B cell (primary cell): ENCODE results near the gene TNRC6C. TPM values are rescaled to one million over a fixed set of nuclear protein-coding genes. Genes with fewer than 3 reads are reported as not detected.

Experiments used
- ATAC-seq: fragments of 200-7000 bp; cut with Tn5 transposase; one replicate; pipeline ENCODE4 v1.10.0; 2021; ENCODE audit warnings: low read depth, mild to moderate bottlenecking, moderate number of reproducible peaks, moderate library complexity
- CTCF ChIA-PET: fragments of 350-600 bp; sonication (Branson Sonifier 250); formaldehyde crosslinking; loops from one replicate; lab custom pipeline; 2021; ENCODE audit warnings: antibody characterized with exemption, inconsistent platforms; lab: Charles Lee
- POLR2A ChIA-PET: fragments of 350-600 bp; sonication (Branson Sonifier 250); formaldehyde crosslinking; loops from one replicate; lab custom pipeline; 2021; ENCODE audit warnings: antibody characterized with exemption; lab: Charles Lee
- DNase-seq: peaks from one replicate; pipeline ENCODE4 v3.0.0; 2013
- H2AFZ ChIP-seq: 2 replicates; pipeline ENCODE4 v1.6.1; 2012; ENCODE audit warnings: mild to moderate bottlenecking, low read depth, low read length; ENCODE audit not compliant: insufficient read depth, poor library complexity, severe bottlenecking
- H3K27ac ChIP-seq, 2 donors: 1 replicate in 1 of 2; 2 replicates in 1 of 2; pipeline ENCODE4 v1.5.1; 2012 to 2013; ENCODE audit warnings: low read length in 2 of 2, mild to moderate bottlenecking in 2 of 2, moderate library complexity in 1 of 2
- H3K27me3 ChIP-seq, 4 experiments: fragments of 200-600 bp in 1 of 4; sonication (generic) in 1 of 4; replicated peaks in 1 of 4; 1 replicate in 2 of 4; 2 replicates in 2 of 4; pipeline versions ENCODE4 v1.6.1 to v1.7.0; 2013 to 2016; ENCODE audit warnings: low read length in 3 of 4, mild to moderate bottlenecking in 2 of 4, mixed read lengths in 1 of 4, moderate library complexity in 1 of 4; ENCODE audit not compliant: insufficient read depth in 4 of 4, control insufficient read depth in 3 of 4; ENCODE audit errors: control extremely low read depth in 1 of 4
- H3K36me3 ChIP-seq, 2 experiments: replicated peaks in 1 of 2; 1 replicate in 1 of 2; 2 replicates in 1 of 2; pipeline versions ENCODE4 v1.6.1 to v1.7.1; 2013; ENCODE audit warnings: low read length in 1 of 2; ENCODE audit not compliant: insufficient read depth in 2 of 2, control insufficient read depth in 1 of 2; ENCODE audit errors: control extremely low read depth in 1 of 2, extremely low read depth in 1 of 2
- H3K4me1 ChIP-seq, 2 donors: fragments of 200-600 bp in 1 of 2; sonication (generic) in 1 of 2; 1 replicate in 1 of 2; 2 replicates in 1 of 2; pipeline versions ENCODE4 v1.5.1 to v1.6.1; 2013 to 2017; ENCODE audit warnings: low read length in 2 of 2; ENCODE audit not compliant: control insufficient read depth in 2 of 2, insufficient read depth in 2 of 2
- H3K4me2 ChIP-seq: replicated peaks from 2 replicates; pipeline ENCODE3; 2012; ENCODE audit warnings: mild to moderate bottlenecking, low read depth, low read length; ENCODE audit not compliant: poor library complexity, severe bottlenecking
- H3K4me3 ChIP-seq, 5 experiments: fragments of 200-600 bp in 1 of 5; sonication (generic) in 1 of 5; 1 replicate in 3 of 5; 2 replicates in 2 of 5; pipeline versions ENCODE4 v1.5.1 to v1.7.0; 2011 to 2016; ENCODE audit warnings: low read length in 4 of 5, mild to moderate bottlenecking in 4 of 5, low read depth in 2 of 5, control low read depth in 1 of 5, moderate library complexity in 1 of 5; ENCODE audit not compliant: insufficient read depth in 1 of 5; ENCODE audit errors: control extremely low read depth in 1 of 5, extremely low read depth in 1 of 5
- H3K79me2 ChIP-seq: fragments of 200-600 bp; sonication (generic); one replicate; pipeline ENCODE4 v1.6.0; 2016; ENCODE audit warnings: low read length; ENCODE audit not compliant: control insufficient read depth, insufficient read depth
- H3K9ac ChIP-seq: fragments of 200-600 bp; sonication (generic); 2 replicates; pipeline ENCODE4 v1.6.1; 2017; ENCODE audit warnings: mild to moderate bottlenecking, low read length, moderate library complexity
- H3K9me3 ChIP-seq, 3 donors: one replicate each; pipeline versions ENCODE4 v1.6.1 to v1.7.1; 2013; ENCODE audit warnings: low read length in 2 of 3; ENCODE audit not compliant: control insufficient read depth in 2 of 3, insufficient read depth in 1 of 3; ENCODE audit errors: control extremely low read depth in 1 of 3
- H4K20me1 ChIP-seq: 2 replicates; pipeline ENCODE4 v1.6.0; 2012; ENCODE audit warnings: mild to moderate bottlenecking, low read length; ENCODE audit not compliant: insufficient read depth, control insufficient read depth, poor library complexity, severe bottlenecking
- H3K27ac Mint-ChIP-seq: one replicate; pipeline ENCODE4 v1.8.0; 2021; ENCODE audit warnings: mixed read lengths
- H3K27me3 Mint-ChIP-seq: one replicate; pipeline ENCODE4 v1.8.0; 2021; ENCODE audit warnings: mixed read lengths
- H3K4me1 Mint-ChIP-seq: one replicate; pipeline ENCODE4 v1.8.0; 2021; ENCODE audit warnings: mixed read lengths
- H3K4me3 Mint-ChIP-seq: one replicate; pipeline ENCODE4 v1.8.0; 2021; ENCODE audit warnings: mixed read lengths
- H3K9me3 Mint-ChIP-seq: one replicate; pipeline ENCODE4 v1.8.0; 2022; ENCODE audit warnings: mixed read lengths; ENCODE audit not compliant: insufficient read depth
- CTCF ChIP-seq: fragments of 200-600 bp; IDR thresholded peaks from one replicate; pipeline ENCODE4 v1.8.0; 2022; ENCODE audit warnings: antibody characterized with exemption, mild to moderate bottlenecking
- EZH2 ChIP-seq: IDR thresholded peaks from 2 replicates; pipeline ENCODE4 v1.6.1; 2012; ENCODE audit warnings: borderline replicate concordance, low read depth, mild to moderate bottlenecking, moderate library complexity, low read length; ENCODE audit not compliant: insufficient read depth, poor library complexity, severe bottlenecking
- WGBS: methylation state at CpG from one replicate; pipeline ENCODE4 v1.1.5; 2013; ENCODE audit warnings: missing lambda C conversion rate; ENCODE audit not compliant: insufficient coverage; 5-methylcytosine and 5-hydroxymethylcytosine counted together
- intact Hi-C: fragments of 100-400 bp; cut with micrococcal nuclease; formaldehyde crosslinking; loops from one replicate; pipeline ENCODE4 v1.10.0; 2022
- polyA plus RNA-seq: library from polyadenylated mRNA; depleted of rRNA; stranded (reverse); fragments of >200 nt; gene quantifications from 2 replicates; pipeline ENCODE4 v1.2.3, GENCODE V29; 2012
- total RNA-seq, 2 donors: library from RNA; stranded (reverse); fragments of 120-200 nt in 1 of 2; gene quantifications; 1 replicate in 1 of 2; 2 replicates in 1 of 2; pipeline versions ENCODE4 v1.2.3 to v1.2.4, GENCODE V29; 2013 to 2022

TNRC6C gene
- total and polyA plus RNA-seq, 2 donors (not counting 1 experiment from before 2014, with no cell fraction given): 3.9 to 63.8 TPM

DNA sequence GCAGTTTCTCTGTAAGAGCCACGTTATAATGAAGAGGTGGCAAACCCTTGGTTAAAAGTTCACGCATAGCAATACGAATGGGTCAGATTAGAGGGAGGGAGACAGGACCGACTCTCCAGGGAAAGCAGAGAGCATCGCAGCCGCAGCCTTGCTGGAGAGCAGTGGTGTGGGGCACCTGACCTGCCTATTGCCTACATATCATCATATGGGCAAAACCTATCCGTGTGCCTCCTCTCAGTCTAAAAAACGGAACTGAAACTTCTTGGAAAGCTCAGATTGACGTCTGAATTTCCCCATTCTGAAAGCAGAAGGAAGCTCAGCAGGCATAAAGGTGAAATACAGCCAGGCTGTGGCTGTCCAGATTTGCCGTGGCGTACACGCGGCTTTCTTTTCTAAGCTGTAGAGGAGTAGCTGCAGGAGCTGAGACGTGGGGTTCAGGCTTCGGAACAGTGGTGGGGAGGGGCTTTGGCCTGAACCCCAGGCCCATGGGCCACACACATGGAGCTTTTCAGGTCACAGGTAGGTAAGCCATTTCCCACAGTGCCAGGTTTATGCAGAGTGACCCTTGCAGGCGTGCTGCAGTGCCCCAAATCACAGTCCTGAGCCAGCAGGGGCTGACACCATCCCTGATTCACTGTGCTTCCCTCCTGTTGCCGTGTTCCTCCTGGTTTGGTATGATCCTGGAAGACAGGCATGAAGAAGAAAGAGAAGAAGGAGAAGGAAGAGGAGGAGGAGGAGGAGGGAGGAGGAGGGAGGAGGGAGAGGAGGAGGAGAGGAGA, 41.6 kb upstream of the TNRC6C start:
- peak; percentile 91 for ATAC-seq
- Histone ChIP-seq H3K27me3 (peaks cover 0 to 56% (median 33%) of the 10 kb centered on the region in 4 experiments), H4K20me1 (peaks cover 5% of the 10 kb centered on the region), H3K4me3 (peak overlapping the region in 1 of 5 experiments; percentile 35), H3K9me3 (peaks cover 0 to 14% (median 1%) of the 10 kb centered on the region in 3 donors), H2AFZ (no peak overlapping the region), H3K9ac (peak overlapping the region; percentile 18), H3K4me2 (peak overlapping the region; percentile 69), H3K27ac (no peak overlapping the region), H3K36me3 (no peaks in the 10 kb centered on the region), H3K4me1 (peaks cover 18 to 28% of the 10 kb centered on the region in 2 donors), H3K79me2 (no peaks in the 10 kb centered on the region)
- Mint-ChIP-seq H3K27ac (peak overlapping the region; percentile 76), H3K27me3 (peaks cover 61% of the 10 kb centered on the region), H3K4me1 (peaks cover 22% of the 10 kb centered on the region), H3K4me3 (peak overlapping the region; percentile 74), H3K9me3 (no peaks in the 10 kb centered on the region)
- intact Hi-C loops: loop anchor here (1.0 kb wide), 4 partner anchors 36 to 74 kb away; no protein-coding TSS in a partner anchor
- POLR2A ChIA-PET: interaction anchor here (0.6 to 1.6 kb wide), 13 partner anchors 22 to 516 kb away, joined by 3 to 19 read pairs (median 4); partner anchors contain the start of gene TNRC6C
- WGBS: 2% methylated on average over 17 of the region's 17 CpGs
- peak; percentile 93 for DNase-seq
- CTCF ChIA-PET: interaction anchor here (0.8 to 2.3 kb wide), 8 partner anchors 35 to 585 kb away, joined by 3 to 12 read pairs (median 4); partner anchors contain the start of gene TNRC6C
- TF ChIP-seq CTCF (no peak), EZH2 (no peak)

DNA sequence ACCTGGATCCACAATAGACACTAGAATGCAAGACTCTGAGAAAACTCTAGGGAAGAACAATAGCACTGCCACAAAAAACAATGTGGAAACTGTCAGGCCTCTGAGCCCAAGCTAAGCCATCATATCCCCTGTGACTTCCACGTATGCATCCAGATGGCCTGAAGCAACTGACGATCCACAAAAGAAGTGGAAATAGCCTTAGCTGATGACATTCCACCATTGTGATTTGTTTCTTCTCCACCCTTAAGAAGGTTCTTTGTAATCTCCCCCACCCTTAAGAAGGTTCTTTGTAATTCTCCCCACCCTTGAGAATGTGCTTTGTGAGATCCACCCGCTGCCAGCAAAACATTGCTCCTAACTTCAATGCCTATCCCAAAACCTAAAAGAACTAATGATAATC, 39.2 kb upstream of the TNRC6C start:
- TF ChIP-seq CTCF (no peak), EZH2 (no peak)
- peaks cover 0 to 19% (median 1%) of the 10 kb centered on the region in 3 donors for H3K9me3 ChIP-seq
- no peak overlapping the region for H3K4me2 ChIP-seq
- DNase-seq: no peak
- ChIA-PET POLR2A (interaction anchor here (1.4 kb wide), 1 partner anchor 50 kb away, joined by 3 read pairs; no protein-coding TSS in a partner anchor), CTCF (no interaction called here)
- Mint-ChIP-seq H3K9me3 (no peaks in the 10 kb centered on the region), H3K27me3 (peaks cover 58% of the 10 kb centered on the region), H3K4me3 (no peak overlapping the region), H3K27ac (peak overlapping the region; percentile 16), H3K4me1 (peaks cover 22% of the 10 kb centered on the region)
- no peak for ATAC-seq
- H3K9ac ChIP-seq: no peak overlapping the region
- intact Hi-C loops: no loop called here
- 100% methylated on average over 1 of the region's 3 CpGs for WGBS
- H3K4me3 ChIP-seq: no peak overlapping the region
- no peaks in the 10 kb centered on the region for H3K36me3 ChIP-seq
- H3K79me2 ChIP-seq: no peaks in the 10 kb centered on the region
- peaks cover 5% of the 10 kb centered on the region for H4K20me1 ChIP-seq
- H3K27me3 ChIP-seq: peaks cover 0 to 65% (median 38%) of the 10 kb centered on the region in 4 experiments
- H3K4me1 ChIP-seq: peaks cover 18 to 27% of the 10 kb centered on the region in 2 donors
- no peak overlapping the region for H2AFZ ChIP-seq
- H3K27ac ChIP-seq: no peak overlapping the region
